Erythroblast (primary cell): ENCODE results near the gene CYP26A1.

Source experiments
- GATA1 ChIP-seq: IDR thresholded peaks from 2 replicates; pipeline ENCODE4 v1.6.1; 2011; ENCODE audit warnings: low read depth, mild to moderate bottlenecking, control low read depth, low read length, moderate library complexity
- POLR2A ChIP-seq: IDR thresholded peaks from 2 replicates; pipeline ENCODE4 v1.6.1; 2011; ENCODE audit warnings: mild to moderate bottlenecking, low read length

GRCh38 chr10:93113042-93113441 lies 39.3 kb downstream of the CYP26A1 start:
- TF ChIP-seq POLR2A (no peak), GATA1 (no peak)
